Stimulated activated CD4-positive, alpha-beta T cell treated with anti-CD3 and anti-CD28 coated beads, Interleukin-1b, Interleukin-23, amount 100 ng/mL, for 48 hours (primary cell): Measurements from ENCODE around the gene PEX13.
"Not testable (repeated sequence)": the region's sequence is repeated elsewhere in the genome, so short reads cannot be mapped to it uniquely, and the experiment has no call there.

ENCODE experiments used
- DNase-seq: peaks from one replicate; pipeline ENCODE4 v3.0.0-alpha.2; 2020

PEX13 gene

GRCh38 chr2:61017556-61018317 is at the start of gene PEX13, which contains the start of gene PUS10:
TSS of gene PEX13 (plus strand) at chr2:61017720. CDS start at chr2:61017760, 40 bp downstream.
TSS of gene PUS10 (minus strand) at chr2:61018255. CDS start at chr2:61011890, 6,365 bp downstream.
- DNase-seq: peak; percentile 74

- no peak for DNase-seq
Observed at GRCh38 chr2:60972889-60973656, 44.4 kb upstream of the PEX13 start.

- DNase-seq: no peak
Observed at GRCh38 chr2:60973705-60974104, 43.8 kb upstream of the PEX13 start.

GRCh38 chr2:60974652-60975051 is 42.9 kb upstream of the PEX13 start:
- DNase-seq: no peak

- no peak for DNase-seq
Observed at GRCh38 chr2:60976256-60976850, 41.2 kb upstream of the PEX13 start.

- no peak for DNase-seq
Observed at GRCh38 chr2:60976875-60977561, 40.5 kb upstream of the PEX13 start.

GRCh38 chr2:60977562-60977895 is 40.0 kb upstream of the PEX13 start:
- no peak for DNase-seq

GRCh38 chr2:60979231-60979630 is 38.3 kb upstream of the PEX13 start:
- no peak for DNase-seq

GRCh38 chr2:60980071-60980815 is 37.3 kb upstream of the PEX13 start:
- no peak for DNase-seq

- DNase-seq: not testable (repeated sequence)
Observed at GRCh38 chr2:60982066-60982465, 35.5 kb upstream of the PEX13 start.

- DNase-seq: no peak
Observed at GRCh38 chr2:60984720-60985119, 32.8 kb upstream of the PEX13 start.

- DNase-seq: no peak
Observed at GRCh38 chr2:60987041-60987440, 30.5 kb upstream of the PEX13 start.

- not testable (repeated sequence) for DNase-seq
Observed at GRCh38 chr2:60987656-60988055, 29.9 kb upstream of the PEX13 start.

GRCh38 chr2:60989259-60989658 is 28.3 kb upstream of the PEX13 start:
- DNase-seq: no peak

GRCh38 chr2:60991644-60992043 is 25.9 kb upstream of the PEX13 start:
- no peak for DNase-seq

- DNase-seq: no peak
Observed at GRCh38 chr2:60992985-60993392, 24.5 kb upstream of the PEX13 start.

GRCh38 chr2:60994131-60994530 is 23.4 kb upstream of the PEX13 start:
- DNase-seq: no peak

- no peak for DNase-seq
Observed at GRCh38 chr2:60998628-60999545, 18.6 kb upstream of the PEX13 start.

GRCh38 chr2:61005736-61006135 is 11.8 kb upstream of the PEX13 start:
- DNase-seq: no peak

GRCh38 chr2:61006486-61007105 is 10.9 kb upstream of the PEX13 start:
- no peak for DNase-seq

GRCh38 chr2:61009355-61009754 is 8.2 kb upstream of the PEX13 start:
- no peak for DNase-seq
